HFF-Myc (cell line): ENCODE results near the gene ADGRL1.

ENCODE experiments used
- DNase-seq: peaks from one replicate; pipeline ENCODE4 v3.0.0-alpha.2; 2011; ENCODE audit warnings: low read depth; ENCODE audit errors: extremely low read depth
- H3K4me3 ChIP-seq: replicated peaks from 2 replicates; pipeline ENCODE4 v1.5.1; 2011; ENCODE audit warnings: low read depth, mild to moderate bottlenecking, control low read depth, low read length
- TF ChIP-seq, protein P1 (sequence below): IDR thresholded peaks from 2 replicates; pipeline ENCODE4 v1.5.1; 2012; ENCODE audit warnings: mild to moderate bottlenecking, low read depth, low read length, control low read depth; ENCODE audit errors: missing control alignments

The ADGRL1 gene

DNA sequence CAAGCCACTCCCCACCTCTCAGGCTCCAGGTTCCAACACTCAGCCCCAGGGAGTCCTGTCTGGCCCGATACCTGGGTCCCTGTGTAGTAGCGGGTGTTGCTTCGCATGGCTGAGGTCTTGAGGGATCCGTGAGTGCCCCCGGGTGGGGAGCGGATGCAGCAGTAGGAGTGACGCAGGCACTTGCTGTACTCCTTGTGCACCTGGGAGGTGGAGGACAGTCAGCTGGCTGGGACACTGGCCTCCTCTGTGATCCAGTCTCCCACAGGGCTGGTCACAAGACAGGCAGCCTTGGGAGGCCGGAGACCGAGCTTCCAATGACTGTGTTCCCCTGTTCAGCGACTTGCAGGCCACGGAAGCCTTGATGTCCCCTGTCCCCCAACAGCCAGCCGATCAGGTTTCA, 53.3 kb downstream of the ADGRL1 start:
- no peak for DNase-seq
- H3K4me3 ChIP-seq = no peak overlapping the region
- TF ChIP-seq, protein P1, sequence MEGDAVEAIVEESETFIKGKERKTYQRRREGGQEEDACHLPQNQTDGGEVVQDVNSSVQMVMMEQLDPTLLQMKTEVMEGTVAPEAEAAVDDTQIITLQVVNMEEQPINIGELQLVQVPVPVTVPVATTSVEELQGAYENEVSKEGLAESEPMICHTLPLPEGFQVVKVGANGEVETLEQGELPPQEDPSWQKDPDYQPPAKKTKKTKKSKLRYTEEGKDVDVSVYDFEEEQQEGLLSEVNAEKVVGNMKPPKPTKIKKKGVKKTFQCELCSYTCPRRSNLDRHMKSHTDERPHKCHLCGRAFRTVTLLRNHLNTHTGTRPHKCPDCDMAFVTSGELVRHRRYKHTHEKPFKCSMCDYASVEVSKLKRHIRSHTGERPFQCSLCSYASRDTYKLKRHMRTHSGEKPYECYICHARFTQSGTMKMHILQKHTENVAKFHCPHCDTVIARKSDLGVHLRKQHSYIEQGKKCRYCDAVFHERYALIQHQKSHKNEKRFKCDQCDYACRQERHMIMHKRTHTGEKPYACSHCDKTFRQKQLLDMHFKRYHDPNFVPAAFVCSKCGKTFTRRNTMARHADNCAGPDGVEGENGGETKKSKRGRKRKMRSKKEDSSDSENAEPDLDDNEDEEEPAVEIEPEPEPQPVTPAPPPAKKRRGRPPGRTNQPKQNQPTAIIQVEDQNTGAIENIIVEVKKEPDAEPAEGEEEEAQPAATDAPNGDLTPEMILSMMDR = no peak

DNA sequence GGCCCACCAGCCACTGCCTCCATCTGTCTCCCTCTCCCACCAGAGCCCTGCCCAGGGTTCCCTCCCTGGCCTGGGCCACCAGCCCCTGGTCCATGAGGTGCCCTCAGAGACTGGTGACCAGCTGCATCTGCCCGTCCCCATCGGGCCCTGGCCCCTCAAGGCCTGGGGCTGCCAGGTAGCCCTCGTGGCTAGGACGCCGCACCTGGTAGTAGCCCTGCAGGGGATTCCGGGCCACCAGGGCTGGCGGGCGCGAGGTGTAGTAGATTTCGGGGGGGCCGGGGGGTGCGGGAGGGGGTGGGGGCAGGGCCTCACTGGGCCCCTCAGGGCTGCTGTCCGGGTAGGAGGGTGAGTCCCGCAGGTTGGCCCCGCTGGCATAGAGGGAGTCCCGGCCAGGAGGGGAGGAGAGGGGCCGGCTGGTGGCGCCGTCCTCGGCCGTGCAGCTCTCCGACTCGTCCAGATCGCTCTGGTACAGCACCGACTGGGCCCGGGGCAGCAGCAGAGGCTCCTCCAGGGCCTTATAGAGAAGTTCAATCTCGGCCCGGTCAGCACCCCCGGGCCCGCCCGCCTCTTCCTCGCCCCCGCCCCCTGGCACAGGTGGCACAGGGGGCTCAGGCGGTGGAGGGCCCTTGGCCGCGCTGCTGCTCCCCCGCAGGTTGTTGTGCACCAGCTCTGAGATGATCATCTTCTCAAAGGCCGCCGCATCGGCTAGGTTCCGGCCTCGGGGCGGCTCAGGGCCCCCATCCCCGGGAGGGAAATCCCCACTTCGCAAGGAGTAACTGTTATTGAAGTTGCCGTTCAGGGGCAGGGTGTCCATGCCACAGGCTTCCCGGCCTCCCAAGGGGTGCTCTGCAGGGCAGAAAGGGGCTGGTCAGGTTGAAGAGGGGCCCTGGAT, 55.0 kb downstream of the ADGRL1 start:
- H3K4me3 ChIP-seq = no peak overlapping the region
- DNase-seq = no peak
- TF ChIP-seq, protein P1 = no peak

DNA sequence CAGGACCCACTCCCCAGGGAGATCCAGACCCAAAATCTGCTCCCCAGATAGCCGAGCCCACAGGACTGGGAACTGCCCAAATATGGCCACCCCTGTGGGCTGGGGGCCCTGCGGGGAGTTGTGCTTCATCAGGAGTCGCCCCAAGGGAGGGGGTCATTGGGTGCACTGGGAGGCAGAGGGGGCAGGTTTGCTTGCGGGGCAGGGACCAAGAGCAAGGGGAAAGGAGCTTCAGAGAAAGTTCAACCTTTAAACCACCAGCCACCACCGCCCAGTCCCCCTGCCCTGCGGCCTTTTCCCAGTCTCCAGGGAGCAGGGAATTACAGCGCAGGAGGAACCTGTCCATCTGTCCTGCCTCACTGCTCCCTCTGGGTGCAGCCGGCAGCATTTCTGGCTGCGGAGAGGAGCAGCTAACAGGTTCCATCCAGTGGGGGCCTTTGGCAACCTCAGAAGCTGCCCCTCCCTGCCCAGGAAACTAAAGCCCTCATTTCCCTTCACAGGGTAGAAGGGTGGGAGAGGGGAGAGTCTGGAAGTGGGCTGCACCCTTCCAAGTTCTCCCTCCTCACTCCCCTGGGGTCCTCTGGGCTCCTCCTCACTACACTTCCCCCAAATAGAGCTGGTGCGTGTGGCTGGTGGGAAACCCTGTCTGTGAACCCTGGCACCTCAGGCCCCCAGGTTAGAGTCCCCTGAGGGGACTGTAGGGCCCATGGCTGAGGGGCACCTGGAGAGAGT, 55.8 kb downstream of the ADGRL1 start:
- TF ChIP-seq, protein P1 = no peak
- H3K4me3 ChIP-seq = no peak overlapping the region
- DNase-seq = no peak

DNA sequence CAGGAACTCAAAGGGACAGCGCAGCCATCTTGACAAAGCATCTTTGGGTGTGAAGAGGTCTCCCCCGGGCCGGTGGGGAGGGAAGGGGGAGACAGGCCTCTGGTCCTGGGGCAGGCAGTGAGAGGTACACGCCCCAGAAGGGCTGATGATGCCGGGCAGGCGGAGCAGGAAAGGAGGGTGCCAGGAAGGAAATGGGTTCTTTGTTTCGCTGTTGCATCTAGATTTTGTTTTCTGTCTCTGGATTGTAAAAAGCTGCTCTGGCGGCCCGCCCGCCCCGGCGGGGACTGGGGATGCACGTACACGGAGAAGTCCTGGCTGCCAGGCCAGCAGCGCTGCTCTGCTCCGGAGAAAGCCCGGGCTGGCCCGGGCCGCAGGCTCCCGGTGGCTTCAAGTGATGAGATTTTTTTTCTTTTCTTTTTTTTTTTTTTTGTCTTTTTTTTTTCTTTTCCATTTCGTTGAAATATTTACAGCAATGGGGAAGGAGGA, 56.4 kb downstream of the ADGRL1 start:
- TF ChIP-seq, protein P1 = no peak
- H3K4me3 ChIP-seq = no peak overlapping the region
- no peak for DNase-seq

DNA sequence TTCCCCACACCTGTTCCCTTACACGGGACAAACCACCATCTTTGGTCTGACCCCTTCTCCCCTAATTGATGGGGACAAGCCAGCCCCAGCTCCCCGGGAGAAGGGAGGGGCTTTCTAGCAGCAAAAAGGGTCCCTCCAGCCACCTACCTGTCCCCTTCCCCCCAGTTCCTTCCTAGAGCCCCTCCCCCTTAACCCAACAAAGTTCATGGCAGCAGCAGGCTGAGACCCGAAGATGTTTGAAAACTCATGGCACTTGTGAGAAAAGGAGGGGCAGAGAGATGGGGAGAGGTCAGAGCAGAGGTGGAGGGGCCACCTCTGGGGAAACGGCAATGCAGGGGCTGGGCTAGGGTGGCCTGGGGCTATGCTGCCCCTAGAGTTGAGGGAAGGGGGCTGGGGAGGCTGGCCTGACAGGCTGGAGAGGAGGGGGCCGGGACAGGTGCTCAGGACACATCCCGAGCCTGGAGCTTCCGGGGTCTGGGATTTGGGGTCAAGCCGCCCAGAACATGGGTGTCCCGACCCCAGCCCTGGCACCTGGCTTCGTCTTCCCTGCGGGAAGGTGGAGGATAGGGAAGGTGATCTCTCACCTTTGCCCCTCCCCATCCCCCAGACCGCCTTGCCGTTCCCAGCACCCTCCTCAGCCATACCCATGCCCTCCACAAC, 57.1 kb downstream of the ADGRL1 start:
- H3K4me3 ChIP-seq = no peak overlapping the region

More for the DNA sequence above, 57.1 kb downstream of the ADGRL1 start:
- TF ChIP-seq, protein P1 = no peak
- no peak for DNase-seq
